Endothelial cell of umbilical vein (primary cell): ENCODE measurements around the gene CEP350. TPM values are rescaled to one million over a fixed set of nuclear protein-coding genes. Genes with fewer than 3 reads are reported as not detected.

Source experiments
- BruUV-seq: library from RNA; stranded (reverse); fragments of 400-500 nt; replicated peaks from 2 replicates; lab custom pipeline; 2021; lab: Mats Ljungman, UMichigan
- CTCF ChIA-PET: fragments of 300-600, 350-600 bp; sonication (Branson Sonifier 250); formaldehyde crosslinking; loops from one replicate; lab custom pipeline; 2021; ENCODE audit warnings: antibody characterized with exemption, inconsistent platforms; lab: Charles Lee
- POLR2A ChIA-PET: fragments of 300-600, 350-600 bp; sonication (Branson Sonifier 250); formaldehyde crosslinking; loops from one replicate; lab custom pipeline; 2021; ENCODE audit warnings: antibody characterized with exemption, inconsistent platforms; lab: Charles Lee
- DNase-seq: peaks from one replicate; pipeline ENCODE4 v3.0.0-alpha.2; 2011; ENCODE audit warnings: low read depth, low spot score
- FAIRE-seq: peaks from 2 replicates; lab custom pipeline; 2011; peaks lifted over from hg19 to GRCh38; lab: Jason Lieb, UNC
- H2AFZ ChIP-seq: 2 replicates; pipeline ENCODE4 v1.6.0; 2012; ENCODE audit warnings: low read depth, low read length, control low read depth, inconsistent platforms
- H3K27ac ChIP-seq: 2 replicates; pipeline ENCODE4 v1.5.1; 2011; ENCODE audit warnings: low read depth, mild to moderate bottlenecking, control low read depth, low read length, moderate library complexity; ENCODE audit not compliant: insufficient read depth
- H3K27me3 ChIP-seq, 2 experiments: 2 replicates each; pipeline versions ENCODE4 v1.6.0 to v1.6.1; 2011; ENCODE audit warnings: low read length in 2 of 2, mixed read lengths in 1 of 2; ENCODE audit not compliant: control insufficient read depth in 2 of 2, insufficient read depth in 2 of 2
- H3K36me3 ChIP-seq, 2 experiments: 2 replicates in 1 of 2; 3 replicates in 1 of 2; pipeline ENCODE4 v1.5.1; 2011; ENCODE audit warnings: low read length in 2 of 2, mild to moderate bottlenecking in 1 of 2, moderate library complexity in 1 of 2; ENCODE audit not compliant: control insufficient read depth in 2 of 2, insufficient read depth in 2 of 2; ENCODE audit errors: extremely low read depth in 1 of 2
- H3K4me1 ChIP-seq: 3 replicates; pipeline ENCODE4 v1.5.1; 2011; ENCODE audit warnings: mild to moderate bottlenecking, low read length; ENCODE audit not compliant: control insufficient read depth, insufficient read depth; ENCODE audit errors: extremely low read depth
- H3K4me2 ChIP-seq: 2 replicates; pipeline ENCODE4 v1.6.1; 2011; ENCODE audit warnings: low read length, control low read depth, mixed read lengths; ENCODE audit not compliant: insufficient read depth
- H3K4me3 ChIP-seq, 3 experiments: fragments of 200-600 bp in 1 of 3; sonication (generic), shearing (Covaris generic) in 1 of 3; replicated peaks in 1 of 3; 2 replicates each; pipeline ENCODE4 v1.5.1; 2011 to 2016; ENCODE audit warnings: control low read depth in 3 of 3, low read length in 3 of 3, mild to moderate bottlenecking in 2 of 3, inconsistent platforms in 1 of 3, low read depth in 1 of 3, moderate library complexity in 1 of 3; ENCODE audit not compliant: insufficient read depth in 1 of 3
- H3K79me2 ChIP-seq: 2 replicates; pipeline ENCODE4 v1.6.0; 2012; ENCODE audit warnings: low read length, inconsistent platforms; ENCODE audit not compliant: control insufficient read depth, insufficient read depth
- H3K9ac ChIP-seq: replicated peaks from 2 replicates; pipeline ENCODE3; 2011; ENCODE audit warnings: low read length, control low read depth; ENCODE audit not compliant: insufficient read depth; ENCODE audit errors: extremely low read depth
- H3K9me1 ChIP-seq: replicated peaks from 3 replicates; pipeline ENCODE4 v1.6.0; 2011; ENCODE audit warnings: mild to moderate bottlenecking, low read length; ENCODE audit not compliant: control insufficient read depth, insufficient read depth; ENCODE audit errors: extremely low read depth
- H3K9me3 ChIP-seq: replicated peaks from 2 replicates; pipeline ENCODE4 v1.5.1; 2012; ENCODE audit warnings: low read length, inconsistent platforms; ENCODE audit not compliant: control insufficient read depth, insufficient read depth
- H4K20me1 ChIP-seq: replicated peaks from 2 replicates; pipeline ENCODE3; 2011; ENCODE audit warnings: mild to moderate bottlenecking, low read length; ENCODE audit not compliant: control insufficient read depth, insufficient read depth; ENCODE audit errors: extremely low read depth
- EZH2 ChIP-seq: IDR thresholded peaks from 2 replicates; pipeline ENCODE4 v1.6.1; 2012; ENCODE audit warnings: borderline replicate concordance, low read depth, mild to moderate bottlenecking, moderate library complexity, low read length, inconsistent platforms; ENCODE audit not compliant: severe bottlenecking
- FOS ChIP-seq: IDR thresholded peaks from 2 replicates; pipeline ENCODE4 v1.6.1; 2011; ENCODE audit warnings: mild to moderate bottlenecking, low read length, moderate library complexity, borderline replicate concordance; ENCODE audit not compliant: insufficient read depth
- GATA2 ChIP-seq: IDR thresholded peaks from 2 replicates; pipeline ENCODE4 v1.7.0; 2011; ENCODE audit warnings: low read depth, mild to moderate bottlenecking, moderate library complexity, mixed read lengths, low read length; ENCODE audit not compliant: insufficient read length, insufficient read depth
- JUN ChIP-seq: IDR thresholded peaks from 2 replicates; pipeline ENCODE4 v1.6.1; 2011; ENCODE audit warnings: borderline replicate concordance, low read depth; ENCODE audit not compliant: insufficient read length, insufficient read depth
- MYC ChIP-seq: IDR thresholded peaks from one replicate; pipeline ENCODE4 v1.6.1; 2011; ENCODE audit warnings: mild to moderate bottlenecking, low read depth, low read length
- POLR2A ChIP-seq: IDR thresholded peaks from 2 replicates; pipeline ENCODE4 v1.6.1; 2012; ENCODE audit warnings: low read depth, mild to moderate bottlenecking, control low read depth, low read length
- POLR2AphosphoS5 ChIP-seq: IDR thresholded peaks from 2 replicates; pipeline ENCODE4 v1.6.1; 2012; ENCODE audit warnings: low read depth, mild to moderate bottlenecking, control low read depth, low read length, moderate library complexity; ENCODE audit not compliant: insufficient read depth
- dilution Hi-C: fragments of 300-500 bp; cut with MboI; formaldehyde crosslinking; loops from one replicate; pipeline ENCODE4 v1.15.0; 2019; ENCODE audit warnings: low sequenced_read_pairs; ENCODE audit not compliant: extremely low pct_ligation_motif_present
- intact Hi-C: fragments of 100-400 bp; cut with micrococcal nuclease; formaldehyde crosslinking; loops from one replicate; pipeline ENCODE4 v1.10.0; 2022
- polyA plus RNA-seq, 4 experiments: library from polyadenylated mRNA; depleted of rRNA in 3 of 4; stranded (reverse) in 3 of 4; unstranded in 1 of 4; fragments of >200 nt; gene quantifications; 2 replicates each; pipeline versions ENCODE4 v1.2.1 to v1.2.3, GENCODE V29; 2011 to 2012; ENCODE audit warnings: missing spikeins in 1 of 4
- total RNA-seq: library from RNA; stranded (reverse); gene quantifications from 2 replicates; pipeline ENCODE4 v1.2.3, GENCODE V29; 2021
- TF ChIP-seq, protein P1 (sequence below), 2 donors: IDR thresholded peaks; 1 replicate in 1 of 2; 2 replicates in 1 of 2; pipeline ENCODE4 v1.5.1; 2011; ENCODE audit warnings: low read length in 2 of 2, mild to moderate bottlenecking in 2 of 2, moderate library complexity in 2 of 2, control low read depth in 1 of 2, inconsistent platforms in 1 of 2, low read depth in 1 of 2; ENCODE audit not compliant: insufficient read depth in 1 of 2; ENCODE audit errors: extremely low read depth in 1 of 2
- TF ChIP-seq, protein P2 (sequence below): IDR thresholded peaks from 2 replicates; pipeline ENCODE4 v1.6.1; 2011; ENCODE audit not compliant: insufficient read depth, insufficient read length

The CEP350 gene
- total and polyA plus RNA-seq, 2 donors (not counting 3 experiments of a cell fraction or from before 2014, with no cell fraction given) = 4.8 to 30.1 TPM

DNA sequence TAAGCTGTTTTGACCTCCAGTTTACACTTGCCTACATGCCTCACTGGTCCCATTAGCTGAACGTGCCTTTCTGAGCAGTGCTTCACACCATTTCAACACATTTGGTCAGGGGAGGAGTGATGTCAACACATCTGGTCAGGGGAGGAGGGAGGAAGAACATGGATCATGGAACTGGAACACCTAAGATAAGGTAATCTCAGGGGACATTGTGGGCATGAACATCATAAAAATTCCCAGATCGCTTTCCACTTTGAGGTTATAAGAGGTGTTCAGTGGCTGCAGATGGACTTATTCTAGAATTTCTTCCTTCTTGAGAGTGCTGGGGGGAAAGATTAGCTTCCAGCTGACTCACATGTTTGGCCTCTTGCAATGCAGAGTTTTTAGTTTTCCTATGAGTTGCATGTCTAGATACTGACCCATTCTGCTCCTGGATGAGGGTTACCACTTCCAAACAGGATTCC is 202.1 kb downstream of the CEP350 start:
- no peak overlapping the region for H2AFZ ChIP-seq
- no peak for FAIRE-seq
- no peak for TF ChIP-seq EZH2
- TF ChIP-seq JUN = no peak
- no peak for TF ChIP-seq MYC
- TF ChIP-seq FOS = no peak
- TF ChIP-seq, protein P1, sequence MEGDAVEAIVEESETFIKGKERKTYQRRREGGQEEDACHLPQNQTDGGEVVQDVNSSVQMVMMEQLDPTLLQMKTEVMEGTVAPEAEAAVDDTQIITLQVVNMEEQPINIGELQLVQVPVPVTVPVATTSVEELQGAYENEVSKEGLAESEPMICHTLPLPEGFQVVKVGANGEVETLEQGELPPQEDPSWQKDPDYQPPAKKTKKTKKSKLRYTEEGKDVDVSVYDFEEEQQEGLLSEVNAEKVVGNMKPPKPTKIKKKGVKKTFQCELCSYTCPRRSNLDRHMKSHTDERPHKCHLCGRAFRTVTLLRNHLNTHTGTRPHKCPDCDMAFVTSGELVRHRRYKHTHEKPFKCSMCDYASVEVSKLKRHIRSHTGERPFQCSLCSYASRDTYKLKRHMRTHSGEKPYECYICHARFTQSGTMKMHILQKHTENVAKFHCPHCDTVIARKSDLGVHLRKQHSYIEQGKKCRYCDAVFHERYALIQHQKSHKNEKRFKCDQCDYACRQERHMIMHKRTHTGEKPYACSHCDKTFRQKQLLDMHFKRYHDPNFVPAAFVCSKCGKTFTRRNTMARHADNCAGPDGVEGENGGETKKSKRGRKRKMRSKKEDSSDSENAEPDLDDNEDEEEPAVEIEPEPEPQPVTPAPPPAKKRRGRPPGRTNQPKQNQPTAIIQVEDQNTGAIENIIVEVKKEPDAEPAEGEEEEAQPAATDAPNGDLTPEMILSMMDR (IDR thresholded peaks at IDR 0.05; ENCODE audit: extremely low read depth in 1 of 2, insufficient read depth in 1 of 2, low read depth in 1 of 2, low read length in 2 of 2) = no peak
- no peak for TF ChIP-seq POLR2AphosphoS5
- TF ChIP-seq GATA2 = no peak
- no peak for TF ChIP-seq POLR2A
- TF ChIP-seq, protein P2, sequence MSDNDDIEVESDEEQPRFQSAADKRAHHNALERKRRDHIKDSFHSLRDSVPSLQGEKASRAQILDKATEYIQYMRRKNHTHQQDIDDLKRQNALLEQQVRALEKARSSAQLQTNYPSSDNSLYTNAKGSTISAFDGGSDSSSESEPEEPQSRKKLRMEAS = no peak
- no peak overlapping the region for H3K4me3 ChIP-seq
- H3K4me2 ChIP-seq = peak overlapping the region; percentile 85
- peaks cover 63% of the 10 kb centered on the region for H3K79me2 ChIP-seq
- H3K9me1 ChIP-seq = no peaks in the 10 kb centered on the region
- BruUV-seq = no TSS peak
- H3K27me3 ChIP-seq = no peaks in the 10 kb centered on the region
- no peak overlapping the region for H3K9ac ChIP-seq
- no peaks in the 10 kb centered on the region for H4K20me1 ChIP-seq
- peak overlapping the region; percentile 2 for H3K27ac ChIP-seq
- dilution Hi-C loops = no loop called here
- no peak for DNase-seq
- peaks cover 48% of the 10 kb centered on the region for H3K4me1 ChIP-seq
- ChIA-PET POLR2A (no interaction called here), CTCF (interaction anchor here (1.3 to 2.3 kb wide), 2 partner anchors 13 to 342 kb away, joined by 3 to 16 read pairs; no protein-coding TSS in a partner anchor)
- no peaks in the 10 kb centered on the region for H3K36me3 ChIP-seq
- no peaks in the 10 kb centered on the region for H3K9me3 ChIP-seq
- intact Hi-C loops = no loop called here
